Mesenchymal stem cell (in vitro differentiated cells and primary cell): ENCODE results near the gene GPR161.

ENCODE experiments used
- DNase-seq: peaks from one replicate; pipeline ENCODE4 v3.0.0-alpha.2; 2013
- H2AFZ ChIP-seq: one replicate; pipeline ENCODE4 v1.6.1; 2013; ENCODE audit warnings: low read depth, mild to moderate bottlenecking, control low read depth, inconsistent platforms, low read length, moderate library complexity
- H2AK5ac ChIP-seq: 2 replicates; pipeline ENCODE4 v1.6.1; 2013; ENCODE audit warnings: low read length, moderate library complexity, mild to moderate bottlenecking, inconsistent platforms; ENCODE audit not compliant: severe bottlenecking
- H2BK120ac ChIP-seq: one replicate; pipeline ENCODE4 v1.6.1; 2013; ENCODE audit warnings: low read depth, mild to moderate bottlenecking, inconsistent platforms, low read length, moderate library complexity
- H2BK12ac ChIP-seq, 2 experiments: one replicate each; pipeline ENCODE4 v1.6.1; 2013; ENCODE audit warnings: inconsistent platforms in 2 of 2, low read length in 2 of 2, mild to moderate bottlenecking in 2 of 2, moderate library complexity in 2 of 2, control low read depth in 1 of 2
- H2BK15ac ChIP-seq: one replicate; pipeline ENCODE4 v1.6.1; 2013; ENCODE audit warnings: mild to moderate bottlenecking, low read depth, inconsistent platforms; ENCODE audit not compliant: poor library complexity, severe bottlenecking
- H2BK5ac ChIP-seq: 2 replicates; pipeline ENCODE4 v1.6.1; 2013; ENCODE audit warnings: low read depth, mild to moderate bottlenecking, low read length, control low read depth, inconsistent platforms; ENCODE audit not compliant: poor library complexity, severe bottlenecking
- H3K14ac ChIP-seq, 2 experiments: one replicate each; pipeline ENCODE4 v1.6.1; 2013; ENCODE audit warnings: inconsistent platforms in 2 of 2, low read length in 2 of 2, control low read depth in 1 of 2, mild to moderate bottlenecking in 1 of 2, moderate library complexity in 1 of 2
- H3K18ac ChIP-seq, 2 experiments: one replicate each; pipeline ENCODE4 v1.6.1; 2013; ENCODE audit warnings: inconsistent platforms in 2 of 2, low read length in 2 of 2, control low read depth in 1 of 2, low read depth in 1 of 2, mild to moderate bottlenecking in 1 of 2
- H3K23ac ChIP-seq, 2 experiments: one replicate each; pipeline ENCODE4 v1.6.1; 2013; ENCODE audit warnings: inconsistent platforms in 2 of 2, low read length in 2 of 2, mild to moderate bottlenecking in 2 of 2, moderate library complexity in 2 of 2, control low read depth in 1 of 2
- H3K27ac ChIP-seq: 2 replicates; pipeline ENCODE4 v1.5.1; 2013; ENCODE audit warnings: mild to moderate bottlenecking, moderate library complexity, low read length, control low read depth, inconsistent platforms; ENCODE audit not compliant: poor library complexity, severe bottlenecking
- H3K27me3 ChIP-seq, 2 experiments: 2 replicates each; pipeline versions ENCODE4 v1.6.1 to v1.7.0; 2013; ENCODE audit warnings: low read length in 2 of 2, mild to moderate bottlenecking in 2 of 2, moderate library complexity in 2 of 2, control low read depth in 1 of 2, inconsistent platforms in 1 of 2; ENCODE audit not compliant: control insufficient read depth in 1 of 2, insufficient read depth in 1 of 2
- H3K36me3 ChIP-seq, 2 experiments: 2 replicates each; pipeline versions ENCODE4 v1.6.1 to v1.7.0; 2013; ENCODE audit warnings: low read length in 2 of 2, control low read depth in 1 of 2, inconsistent platforms in 1 of 2, low read depth in 1 of 2, mild to moderate bottlenecking in 1 of 2; ENCODE audit not compliant: insufficient read depth in 2 of 2, control insufficient read depth in 1 of 2
- H3K4ac ChIP-seq, 2 experiments: one replicate each; pipeline ENCODE4 v1.6.1; 2013; ENCODE audit warnings: inconsistent platforms in 2 of 2, low read length in 2 of 2, mild to moderate bottlenecking in 2 of 2, moderate library complexity in 2 of 2, control low read depth in 1 of 2, low read depth in 1 of 2
- H3K4me1 ChIP-seq: 2 replicates; pipeline ENCODE4 v1.6.1; 2013; ENCODE audit warnings: low read depth, low read length, control low read depth; ENCODE audit not compliant: control insufficient read depth, insufficient read depth
- H3K4me2 ChIP-seq: 2 replicates; pipeline ENCODE4 v1.6.1; 2013; ENCODE audit warnings: low read length, mild to moderate bottlenecking, inconsistent platforms; ENCODE audit not compliant: poor library complexity, severe bottlenecking
- H3K4me3 ChIP-seq, 2 experiments: 2 replicates each; pipeline versions ENCODE4 v1.5.1 to v1.7.0; 2013; ENCODE audit warnings: low read length in 2 of 2, mild to moderate bottlenecking in 2 of 2, control low read depth in 1 of 2, low read depth in 1 of 2; ENCODE audit not compliant: insufficient read depth in 1 of 2
- H3K79me1 ChIP-seq: replicated peaks from 2 replicates; pipeline ENCODE4 v1.6.1; 2013; ENCODE audit warnings: mild to moderate bottlenecking, control low read depth, low read length, inconsistent platforms; ENCODE audit not compliant: poor library complexity, severe bottlenecking
- H3K9ac ChIP-seq: 2 replicates; pipeline ENCODE4 v1.7.0; 2013; ENCODE audit warnings: mild to moderate bottlenecking, low read length, moderate library complexity
- H3K9me3 ChIP-seq: 2 replicates; pipeline ENCODE4 v1.7.0; 2013; ENCODE audit warnings: mild to moderate bottlenecking, low read length; ENCODE audit not compliant: control insufficient read depth
- H4K8ac ChIP-seq: one replicate; pipeline ENCODE4 v1.6.1; 2013; ENCODE audit warnings: inconsistent platforms, mild to moderate bottlenecking, low read length, moderate library complexity
- H4K91ac ChIP-seq: one replicate; pipeline ENCODE4 v1.6.1; 2013; ENCODE audit warnings: mild to moderate bottlenecking, low read length, inconsistent platforms
- WGBS: methylation state at CpG from one replicate; pipeline ENCODE4 v1.1.7; 2013; ENCODE audit warnings: mixed read lengths; 5-methylcytosine and 5-hydroxymethylcytosine counted together

Gene GPR161

DNA sequence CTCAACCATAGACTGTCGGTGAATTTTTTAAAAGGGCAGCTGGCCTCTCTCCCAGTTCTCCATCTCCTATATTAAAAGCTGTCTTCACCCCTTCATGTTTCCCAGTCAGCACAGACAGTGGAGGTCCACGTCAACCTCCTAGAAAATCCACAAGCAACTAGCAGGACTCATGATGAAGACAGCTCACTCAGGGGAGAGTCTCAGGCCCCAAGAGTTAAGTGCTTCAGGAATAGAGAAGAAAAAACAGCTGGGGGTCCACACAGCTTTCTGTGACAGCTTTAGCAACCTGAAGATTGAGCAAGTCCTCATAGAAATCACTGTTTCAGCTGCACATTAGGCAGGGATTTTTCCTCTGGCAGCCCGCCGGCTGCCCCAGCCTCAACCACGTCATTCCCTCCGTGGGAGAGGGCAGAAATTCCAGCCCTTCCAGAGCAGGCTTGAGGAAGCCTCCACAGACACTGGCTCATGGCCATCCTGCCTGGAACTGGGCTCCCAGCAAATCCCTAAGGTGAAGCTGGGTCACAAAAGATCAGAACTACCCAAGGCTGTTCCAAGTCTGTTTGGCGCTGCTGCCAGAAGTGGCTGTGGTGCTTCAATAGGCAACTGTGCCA lies 15.2 kb downstream of the GPR161 start:
- peak; percentile 20 for DNase-seq
- WGBS = 92% methylated on average over 7 of the region's 7 CpGs

DNA sequence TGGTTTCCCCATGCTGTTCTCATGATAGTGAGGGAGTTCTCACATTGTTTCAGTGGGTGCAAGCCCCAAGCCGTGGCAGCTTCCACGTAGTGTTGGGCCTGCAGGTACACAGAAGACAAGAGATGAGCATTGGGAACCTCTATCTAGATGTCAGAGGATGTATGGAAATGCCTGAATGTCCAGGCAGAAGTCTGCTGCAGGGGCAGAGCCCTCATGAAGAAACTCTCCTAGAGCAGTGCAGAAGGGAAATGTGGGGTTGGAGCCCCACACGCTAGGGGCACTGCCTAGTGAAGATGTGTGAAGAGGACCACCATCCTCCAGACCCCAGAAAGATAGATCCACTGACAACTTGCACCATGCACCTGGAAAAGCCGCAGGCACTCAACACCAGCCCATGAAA lies 17.0 kb downstream of the GPR161 start:
- Histone ChIP-seq H3K23ac (no peak overlapping the region), H2BK120ac (no peak overlapping the region)

More for the DNA sequence above, 15.2 kb downstream of the GPR161 start:
- H3K4me3 ChIP-seq = peak overlapping the region in 1 of 2 experiments; percentile 21
- H3K36me3 ChIP-seq = peaks cover 5 to 6% of the 10 kb centered on the region in 2 experiments
- no peak overlapping the region for H2BK15ac ChIP-seq
- H3K4me2 ChIP-seq = no peak overlapping the region
- no peak overlapping the region for H3K27ac ChIP-seq
- H3K4ac ChIP-seq = no peak overlapping the region
- H3K9me3 ChIP-seq = no peaks in the 10 kb centered on the region
- H2BK5ac ChIP-seq = no peak overlapping the region
- H3K9ac ChIP-seq = peak overlapping the region; percentile 70
- peaks cover 34% of the 10 kb centered on the region for H3K79me1 ChIP-seq
- no peak overlapping the region for H2BK12ac ChIP-seq
- no peaks in the 10 kb centered on the region for H3K27me3 ChIP-seq
- H3K23ac ChIP-seq = no peak overlapping the region
- H4K8ac ChIP-seq = no peak overlapping the region
- no peak overlapping the region for H2AK5ac ChIP-seq
- H3K14ac ChIP-seq = no peak overlapping the region
- no peak overlapping the region for H3K18ac ChIP-seq
- H3K4me1 ChIP-seq = peaks cover 2% of the 10 kb centered on the region
- no peak overlapping the region for H2BK120ac ChIP-seq
- H2AFZ ChIP-seq = no peak overlapping the region
- no peak overlapping the region for H4K91ac ChIP-seq

GRCh38 chr1:168116327-168116799 lies 20.4 kb downstream of the GPR161 start:
- Histone ChIP-seq H2AK5ac (no peak overlapping the region), H3K4me2 (no peak overlapping the region), H4K8ac (no peak overlapping the region), H2BK5ac (no peak overlapping the region), H3K79me1 (peaks cover 31% of the 10 kb centered on the region), H3K36me3 (peaks cover 5 to 6% of the 10 kb centered on the region in 2 experiments), H2BK120ac (no peak overlapping the region), H3K27ac (no peak overlapping the region), H2BK12ac (no peak overlapping the region), H3K9ac (no peak overlapping the region), H3K9me3 (no peaks in the 10 kb centered on the region), H3K14ac (no peak overlapping the region), H3K4ac (no peak overlapping the region), H3K18ac (no peak overlapping the region), H2AFZ (no peak overlapping the region), H3K27me3 (no peaks in the 10 kb centered on the region), H3K4me1 (peaks cover 5% of the 10 kb centered on the region), H4K91ac (no peak overlapping the region), H2BK15ac (no peak overlapping the region), H3K23ac (no peak overlapping the region), H3K4me3 (no peak overlapping the region)
- WGBS = 89% methylated on average over 5 of the region's 6 CpGs
- DNase-seq = no peak

More for the DNA sequence above, 17.0 kb downstream of the GPR161 start:
- H2AFZ ChIP-seq = no peak overlapping the region
- no peak overlapping the region for H3K9ac ChIP-seq
- no peak overlapping the region for H3K27ac ChIP-seq
- H2BK15ac ChIP-seq = no peak overlapping the region
- peaks cover 2% of the 10 kb centered on the region for H3K4me1 ChIP-seq
- H2BK5ac ChIP-seq = no peak overlapping the region
- WGBS = 88% methylated on average over 4 of the region's 4 CpGs
- H3K4me3 ChIP-seq = no peak overlapping the region
- H3K4me2 ChIP-seq = no peak overlapping the region
- peaks cover 5 to 6% of the 10 kb centered on the region in 2 experiments for H3K36me3 ChIP-seq
- no peaks in the 10 kb centered on the region for H3K27me3 ChIP-seq
- no peak overlapping the region for H3K18ac ChIP-seq
- H4K8ac ChIP-seq = no peak overlapping the region
- no peak overlapping the region for H3K14ac ChIP-seq
- DNase-seq = no peak
- H3K9me3 ChIP-seq = no peaks in the 10 kb centered on the region
- no peak overlapping the region for H3K4ac ChIP-seq
- H2BK12ac ChIP-seq = no peak overlapping the region
- H4K91ac ChIP-seq = no peak overlapping the region
- peaks cover 43% of the 10 kb centered on the region for H3K79me1 ChIP-seq
- H2AK5ac ChIP-seq = no peak overlapping the region

GRCh38 chr1:168114845-168115244 lies 21.9 kb downstream of the GPR161 start:
- Histone ChIP-seq H4K8ac (no peak overlapping the region), H3K9ac (no peak overlapping the region), H3K18ac (no peak overlapping the region), H3K79me1 (peaks cover 34% of the 10 kb centered on the region), H3K36me3 (peaks cover 4 to 6% of the 10 kb centered on the region in 2 experiments), H2BK120ac (no peak overlapping the region), H3K4ac (no peak overlapping the region), H2AK5ac (no peak overlapping the region), H2BK12ac (no peak overlapping the region), H3K4me1 (peaks cover 5% of the 10 kb centered on the region), H2BK15ac (no peak overlapping the region), H3K27me3 (no peaks in the 10 kb centered on the region), H2BK5ac (no peak overlapping the region), H3K14ac (no peak overlapping the region), H3K9me3 (no peaks in the 10 kb centered on the region), H3K4me2 (no peak overlapping the region), H3K4me3 (no peak overlapping the region), H2AFZ (no peak overlapping the region), H3K23ac (no peak overlapping the region), H4K91ac (no peak overlapping the region), H3K27ac (no peak overlapping the region)
- 91% methylated on average over 6 of the region's 6 CpGs for WGBS
- DNase-seq = no peak
